GM12878 (cell line): Measurements from ENCODE around the gene STMP1. TPM values are rescaled to one million over a fixed set of nuclear protein-coding genes. Genes with fewer than 3 reads are reported as not detected.

Source experiments
- ATAC-seq: fragments of 200-7000 bp; cut with Tn5 transposase; 3 replicates; pipeline ENCODE4 v1.9.1; 2020; ENCODE audit warnings: mild to moderate bottlenecking, moderate library complexity
- BruUV-seq: library from RNA; stranded (reverse); fragments of 400-500 nt; replicated peaks from 2 replicates; lab custom pipeline; 2021; lab: Mats Ljungman, UMichigan
- CTCF ChIA-PET: fragments of 300-600 bp; sonication (Branson Sonifier 250); formaldehyde crosslinking; extraction: SDS; loops from one replicate; lab custom pipeline; 2021; ENCODE audit warnings: inconsistent platforms; lab: Yijun Ruan, JAX
- POLR2A ChIA-PET: fragments of 350-600 bp; formaldehyde crosslinking; extraction: SDS; loops from one replicate; lab custom pipeline; 2021; ENCODE audit warnings: inconsistent platforms; lab: Charles Lee
- RAD21 ChIA-PET: fragments of 300-600 bp; sonication (Branson Sonifier 250); formaldehyde crosslinking; loops from one replicate; lab custom pipeline; 2023; ENCODE audit warnings: antibody characterized with exemption; ENCODE audit not compliant: unreplicated experiment; lab: Charles Lee
- SMC1A ChIA-PET: fragments of 300-600 bp; sonication (Branson Sonifier 250); formaldehyde crosslinking; loops from one replicate; lab custom pipeline; 2023; ENCODE audit not compliant: unreplicated experiment, uncharacterized antibody; lab: Charles Lee
- DNase-seq: peaks from one replicate; pipeline ENCODE4 v3.0.0-alpha.2; 2011; ENCODE audit warnings: low read depth, low spot score
- FAIRE-seq: peaks from 3 replicates; lab custom pipeline; 2011; peaks lifted over from hg19 to GRCh38; lab: Jason Lieb, UNC
- H2AFZ ChIP-seq: 2 replicates; pipeline ENCODE4 v1.6.0; 2011; ENCODE audit warnings: low read depth, low read length, control low read depth; ENCODE audit not compliant: control insufficient read depth
- H3K27ac ChIP-seq: 2 replicates; pipeline ENCODE4 v1.5.1; 2011; ENCODE audit warnings: control low read depth; ENCODE audit not compliant: control insufficient read depth, insufficient read depth
- H3K27me3 ChIP-seq, 2 experiments: replicated peaks in 1 of 2; 2 replicates each; pipeline versions ENCODE4 v1.6.0 to v1.6.1; 2011; ENCODE audit warnings: low read length in 1 of 2; ENCODE audit not compliant: control insufficient read depth in 2 of 2, insufficient read depth in 2 of 2
- H3K36me3 ChIP-seq, 2 experiments: 2 replicates each; pipeline ENCODE4 v1.5.1; 2011; ENCODE audit warnings: low read length in 1 of 2; ENCODE audit not compliant: control insufficient read depth in 2 of 2, insufficient read depth in 2 of 2
- H3K4me1 ChIP-seq: 2 replicates; pipeline ENCODE4 v1.6.1; 2011; ENCODE audit warnings: mild to moderate bottlenecking, low read length, moderate library complexity, mixed read lengths; ENCODE audit not compliant: control insufficient read depth, insufficient read depth
- H3K4me2 ChIP-seq: 2 replicates; pipeline ENCODE4 v1.6.0; 2011; ENCODE audit warnings: control low read depth; ENCODE audit not compliant: control insufficient read depth, insufficient read depth
- H3K4me3 ChIP-seq: fragments of 200-600 bp; sonication (generic); 2 replicates; pipeline ENCODE4 v1.5.1; 2016
- H3K79me2 ChIP-seq: 2 replicates; pipeline ENCODE4 v1.6.0; 2011; ENCODE audit warnings: low read length; ENCODE audit not compliant: control insufficient read depth, insufficient read depth
- H3K9ac ChIP-seq: 2 replicates; pipeline ENCODE4 v1.8.0; 2011; ENCODE audit warnings: low read length, control low read depth, mixed read lengths; ENCODE audit not compliant: control insufficient read depth, insufficient read depth
- H3K9me3 ChIP-seq: replicated peaks from 3 replicates; pipeline ENCODE4 v1.5.1; 2011; ENCODE audit warnings: mild to moderate bottlenecking, low read length; ENCODE audit not compliant: control insufficient read depth, insufficient read depth
- H4K20me1 ChIP-seq: 2 replicates; pipeline ENCODE4 v1.6.0; 2011; ENCODE audit not compliant: control insufficient read depth, insufficient read depth
- ASH2L ChIP-seq: fragments of 300-600, 200-600 bp; sonication (generic); IDR thresholded peaks from 2 replicates; pipeline ENCODE4 v1.6.1; 2017; ENCODE audit warnings: low read depth, mild to moderate bottlenecking, borderline replicate concordance
- ATF7 ChIP-seq: fragments of 450-650 bp; IDR thresholded peaks from 2 replicates; pipeline ENCODE4 v1.6.1; 2016; ENCODE audit warnings: low read depth, mild to moderate bottlenecking
- HCFC1 ChIP-seq: fragments of 150-350 bp; IDR thresholded peaks from 2 replicates; pipeline ENCODE4 v1.6.1; 2014; ENCODE audit warnings: low read length
- HDAC2 ChIP-seq: fragments of 200-600 bp; sonication (generic); IDR thresholded peaks from 2 replicates; pipeline ENCODE4 v1.6.1; 2017
- KLF5 ChIP-seq: fragments of 450-650 bp; IDR thresholded peaks from 2 replicates; pipeline ENCODE4 v1.6.1; 2014; ENCODE audit warnings: mild to moderate bottlenecking; ENCODE audit not compliant: partially characterized antibody
- MEF2B ChIP-seq: fragments of 450-650 bp; IDR thresholded peaks from 2 replicates; pipeline ENCODE4 v1.6.1; 2018; ENCODE audit warnings: mild to moderate bottlenecking, moderate library complexity; ENCODE audit not compliant: partially characterized antibody, poor library complexity, severe bottlenecking
- MTA3 ChIP-seq: IDR thresholded peaks from 2 replicates; pipeline ENCODE4 v1.6.1; 2012; ENCODE audit warnings: low read length, inconsistent platforms, borderline replicate concordance
- POLR2AphosphoS2 ChIP-seq: IDR thresholded peaks from 2 replicates; pipeline ENCODE4 v1.6.1; 2011; ENCODE audit warnings: low read depth, mild to moderate bottlenecking, low read length, improper control_type of control experiment, moderate library complexity
- SIX5 ChIP-seq: IDR thresholded peaks from 2 replicates; pipeline ENCODE4 v1.6.1; 2011; ENCODE audit warnings: mild to moderate bottlenecking, low read depth, low read length, moderate library complexity; ENCODE audit not compliant: severe bottlenecking
- WGBS: methylation state at CpG from one replicate; pipeline ENCODE4 v1.1.6; 2016; ENCODE audit warnings: low lambda C conversion rate; ENCODE audit not compliant: insufficient replicate concordance, insufficient coverage; ENCODE audit errors: missing lambda C conversion rate; 5-methylcytosine and 5-hydroxymethylcytosine counted together
- in situ Hi-C: fragments of 300-500 bp; cut with MboI; formaldehyde crosslinking; loops from 9 replicates; pipeline ENCODE4 v1.14.3; 2018; ENCODE audit warnings: mixed read lengths
- intact Hi-C: fragments of 100-400 bp; cut with micrococcal nuclease; formaldehyde crosslinking; loops from one replicate; pipeline ENCODE4 v1.14.2; 2022; ENCODE audit not compliant: unreplicated experiment
- polyA plus RNA-seq, 11 experiments: library from polyadenylated mRNA; depleted of rRNA in 4 of 11; unstranded in 6 of 11; stranded (reverse) in 5 of 11; fragments of >200 nt; fragmentation: Nextera tagmentation in 4 of 11; fragmentation: Illumina TruSeq in 1 of 11; extraction: Ambion mirVana in 4 of 11; extraction: Trizol in 1 of 11; gene quantifications; 1 replicate in 1 of 11; 2 replicates in 10 of 11; pipeline versions ENCODE4 v1.2.1 to v1.2.3, GENCODE V29; 2011 to 2016; ENCODE audit warnings: inconsistent platforms in 2 of 11, missing spikeins in 2 of 11, low read depth in 1 of 11
- total RNA-seq, 4 experiments: library from RNA; depleted of rRNA in 3 of 4; stranded (reverse); fragments of >200 nt in 3 of 4; fragmentation: Illumina TruSeq in 1 of 4; extraction: Trizol in 1 of 4; gene quantifications; 2 replicates each; pipeline versions ENCODE4 v1.2.1 to v1.2.3, GENCODE V29; 2013 to 2021
- TF ChIP-seq, protein P1 (sequence below): fragments of 450-650 bp; IDR thresholded peaks from 2 replicates; pipeline ENCODE4 v1.6.1; 2017; ENCODE audit warnings: low read depth, mild to moderate bottlenecking, moderate library complexity
- TF ChIP-seq, protein P2 (sequence below): fragments of 450-650 bp; IDR thresholded peaks from 2 replicates; pipeline ENCODE4 v1.6.1; 2016; ENCODE audit warnings: mild to moderate bottlenecking

The STMP1 gene
- total and polyA plus RNA-seq, 10 of the 15 experiments (the other 5 are each of a cell fraction or from before 2014, with no cell fraction given): 8.0 to 79.9 (median 24.7) TPM

DNA sequence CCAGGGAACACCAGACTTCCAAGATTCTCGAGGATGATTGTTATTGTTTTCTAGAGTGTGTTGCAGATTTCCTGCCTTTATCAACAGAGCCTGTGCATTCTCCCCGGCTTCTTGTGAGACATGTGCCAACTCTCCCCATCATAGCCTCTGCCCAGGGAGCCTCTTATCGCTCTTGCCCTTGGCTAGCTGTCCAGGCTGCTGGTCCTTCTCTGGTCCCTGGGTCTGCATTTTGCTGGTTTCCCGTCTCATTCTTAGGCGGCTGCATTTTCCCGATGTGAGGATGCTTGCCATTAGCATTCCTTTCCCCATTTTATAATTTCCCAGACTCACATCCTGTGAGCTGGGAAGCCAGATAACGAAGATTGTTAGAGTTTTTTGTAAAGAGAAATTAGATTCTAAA lies 50.5 kb downstream of the STMP1 start:
- ChIA-PET RAD21 (interaction anchor here (2.0 kb wide), 1 partner anchor 40 kb away, joined by 6 read pairs; no protein-coding TSS in a partner anchor), POLR2A (no interaction called here), CTCF (interaction anchor here (0.6 to 4.4 kb wide), 8 partner anchors 8 to 1473 kb away, joined by 3 to 56 read pairs (median 4); partner anchors contain the start of genes NUP205 and SLC13A4), SMC1A (interaction anchor here (1.1 to 2.3 kb wide), 2 partner anchors 12 to 41 kb away, joined by 5 to 15 read pairs; no protein-coding TSS in a partner anchor)
- DNase-seq (no peak), ATAC-seq (no peak), FAIRE-seq (no peak)
- Histone ChIP-seq H3K27me3 (no peaks in the 10 kb centered on the region), H2AFZ (no peak overlapping the region), H3K9ac (no peak overlapping the region), H3K79me2 (no peaks in the 10 kb centered on the region), H4K20me1 (no peaks in the 10 kb centered on the region), H3K36me3 (no peaks in the 10 kb centered on the region), H3K9me3 (no peaks in the 10 kb centered on the region), H3K4me2 (no peak overlapping the region), H3K4me1 (no peaks in the 10 kb centered on the region), H3K4me3 (no peak overlapping the region), H3K27ac (no peak overlapping the region)
- in situ Hi-C loops (no loop called here), intact Hi-C loops (no loop called here)
- TF ChIP-seq, protein P1, sequence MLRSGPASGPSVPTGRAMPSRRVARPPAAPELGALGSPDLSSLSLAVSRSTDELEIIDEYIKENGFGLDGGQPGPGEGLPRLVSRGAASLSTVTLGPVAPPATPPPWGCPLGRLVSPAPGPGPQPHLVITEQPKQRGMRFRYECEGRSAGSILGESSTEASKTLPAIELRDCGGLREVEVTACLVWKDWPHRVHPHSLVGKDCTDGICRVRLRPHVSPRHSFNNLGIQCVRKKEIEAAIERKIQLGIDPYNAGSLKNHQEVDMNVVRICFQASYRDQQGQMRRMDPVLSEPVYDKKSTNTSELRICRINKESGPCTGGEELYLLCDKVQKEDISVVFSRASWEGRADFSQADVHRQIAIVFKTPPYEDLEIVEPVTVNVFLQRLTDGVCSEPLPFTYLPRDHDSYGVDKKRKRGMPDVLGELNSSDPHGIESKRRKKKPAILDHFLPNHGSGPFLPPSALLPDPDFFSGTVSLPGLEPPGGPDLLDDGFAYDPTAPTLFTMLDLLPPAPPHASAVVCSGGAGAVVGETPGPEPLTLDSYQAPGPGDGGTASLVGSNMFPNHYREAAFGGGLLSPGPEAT: no peak
- no peak for TF ChIP-seq ASH2L
- TF ChIP-seq MEF2B: no peak
- BruUV-seq: no TSS peak
- 38% methylated on average over 6 of the region's 7 CpGs for WGBS

DNA sequence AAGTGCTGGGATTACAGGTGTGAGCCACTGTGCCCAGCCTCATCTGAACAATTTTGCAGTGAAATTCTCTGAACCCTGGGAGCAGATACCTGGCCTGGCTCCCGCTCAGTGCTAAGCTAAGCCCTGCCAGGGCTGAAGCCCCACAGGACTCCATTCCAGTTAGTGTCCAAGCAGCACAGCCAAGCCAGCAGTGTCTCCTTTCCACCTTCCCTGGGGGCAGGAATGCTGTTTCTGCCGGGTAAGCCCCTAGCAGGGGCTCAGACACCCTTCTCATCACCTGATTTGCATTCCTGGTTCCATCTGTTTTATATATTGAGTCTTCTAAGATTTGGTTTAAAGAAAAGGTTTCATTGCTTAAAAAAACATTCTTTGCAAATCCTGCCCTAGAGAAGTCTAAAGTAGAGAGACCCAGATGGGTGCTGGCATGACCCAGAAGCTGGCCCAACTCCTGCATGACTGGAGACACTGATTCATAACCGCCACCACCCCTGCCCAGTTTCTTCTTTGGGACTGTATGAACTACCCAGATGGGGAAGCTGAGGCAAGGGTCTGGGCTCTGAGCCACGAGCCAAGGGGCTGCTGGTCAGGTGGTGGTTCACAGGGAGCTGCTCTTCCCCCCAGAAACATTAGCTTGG lies 51.6 kb downstream of the STMP1 start:
- Histone ChIP-seq H3K9ac (no peak overlapping the region), H3K27ac (no peak overlapping the region), H2AFZ (no peak overlapping the region), H3K4me2 (no peak overlapping the region), H3K9me3 (no peaks in the 10 kb centered on the region), H3K4me3 (no peak overlapping the region), H4K20me1 (no peaks in the 10 kb centered on the region), H3K36me3 (no peaks in the 10 kb centered on the region), H3K79me2 (no peaks in the 10 kb centered on the region), H3K27me3 (no peaks in the 10 kb centered on the region), H3K4me1 (no peaks in the 10 kb centered on the region)
- intact Hi-C loops (no loop called here), in situ Hi-C loops (no loop called here)
- ATAC-seq (no peak), FAIRE-seq (no peak), DNase-seq (no peak)
- 32% methylated on average over 4 of the region's 4 CpGs for WGBS
- ChIA-PET SMC1A (interaction anchor here (0.9 to 1.0 kb wide), 3 partner anchors 19 to 43 kb away, joined by 3 to 4 read pairs (median 4); no protein-coding TSS in a partner anchor), POLR2A (interaction anchor here (0.8 kb wide), 1 partner anchor 43 kb away, joined by 3 read pairs; no protein-coding TSS in a partner anchor), CTCF (interaction anchor here (1.4 to 4.4 kb wide), 3 partner anchors 14 to 41 kb away, joined by 4 to 56 read pairs (median 12); partner anchors contain the start of gene SLC13A4), RAD21 (interaction anchor here (2.0 kb wide), 1 partner anchor 41 kb away, joined by 6 read pairs; no protein-coding TSS in a partner anchor)
- no TSS peak for BruUV-seq
- TF ChIP-seq, protein P2, sequence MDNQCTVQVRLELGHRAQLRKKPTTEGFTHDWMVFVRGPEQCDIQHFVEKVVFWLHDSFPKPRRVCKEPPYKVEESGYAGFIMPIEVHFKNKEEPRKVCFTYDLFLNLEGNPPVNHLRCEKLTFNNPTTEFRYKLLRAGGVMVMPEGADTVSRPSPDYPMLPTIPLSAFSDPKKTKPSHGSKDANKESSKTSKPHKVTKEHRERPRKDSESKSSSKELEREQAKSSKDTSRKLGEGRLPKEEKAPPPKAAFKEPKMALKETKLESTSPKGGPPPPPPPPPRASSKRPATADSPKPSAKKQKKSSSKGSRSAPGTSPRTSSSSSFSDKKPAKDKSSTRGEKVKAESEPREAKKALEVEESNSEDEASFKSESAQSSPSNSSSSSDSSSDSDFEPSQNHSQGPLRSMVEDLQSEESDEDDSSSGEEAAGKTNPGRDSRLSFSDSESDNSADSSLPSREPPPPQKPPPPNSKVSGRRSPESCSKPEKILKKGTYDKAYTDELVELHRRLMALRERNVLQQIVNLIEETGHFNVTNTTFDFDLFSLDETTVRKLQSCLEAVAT: no peak
- TF ChIP-seq ATF7 (no peak), POLR2AphosphoS2 (no peak), KLF5 (no peak), HCFC1 (no peak), SIX5 (no peak), MTA3 (no peak), HDAC2 (no peak)
- TF ChIP-seq, protein P1: no peak
